ENCODE results near the gene FRMPD1. TPM values are rescaled to one million over a fixed set of nuclear protein-coding genes. Genes with fewer than 3 reads are reported as not detected.

FRMPD1 gene
- total and polyA plus RNA-seq, 10 of the 15 experiments (the other 5 are each of a cell fraction or from before 2014, with no cell fraction given), result 0.01 to 0.08 (median 0.05) TPM; not detected in 6

DNA sequence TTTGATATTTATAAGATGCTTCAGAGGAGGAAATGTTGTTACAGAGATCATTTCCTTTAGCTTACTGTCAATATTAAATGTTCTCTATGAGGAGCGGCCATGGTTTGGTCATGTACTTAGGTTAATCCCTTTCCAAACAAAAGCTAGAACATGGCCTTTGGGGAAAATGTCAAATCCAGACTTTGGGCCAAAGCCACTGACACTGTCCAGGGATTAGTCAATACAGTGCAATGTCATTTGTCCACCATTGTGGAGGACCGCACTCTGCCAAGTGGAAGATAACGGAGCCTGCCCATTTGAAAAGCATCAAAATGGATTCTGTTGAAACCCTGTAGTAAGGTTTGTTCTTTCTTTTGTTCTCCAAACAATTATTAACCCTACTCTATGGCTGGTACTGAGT lies 50.1 kb downstream of the FRMPD1 start:
- Histone ChIP-seq H3K27me3 (replicated peaks in 1 of 2; ENCODE audit: control insufficient read depth in 2 of 2, insufficient read depth in 2 of 2, low read length in 1 of 2) (no peaks in the 10 kb centered on the region; a peak in 2 of 4 replicates), H3K9me3 (replicated peaks; ENCODE audit: control insufficient read depth, insufficient read depth, low read length) (no peaks in the 10 kb centered on the region), H3K4me3 (no peak overlapping the region), H3K4me2 (ENCODE audit: control insufficient read depth, insufficient read depth) (no peak overlapping the region), H3K9ac (ENCODE audit: control insufficient read depth, insufficient read depth, low read length) (no peak overlapping the region), H3K36me3 (ENCODE audit: control insufficient read depth in 2 of 2, insufficient read depth in 2 of 2, low read length in 1 of 2) (no peaks in the 10 kb centered on the region), H3K79me2 (ENCODE audit: control insufficient read depth, insufficient read depth, low read length) (no peaks in the 10 kb centered on the region), H2AFZ (ENCODE audit: control insufficient read depth, low read depth, low read length) (no peak overlapping the region), H4K20me1 (ENCODE audit: control insufficient read depth, insufficient read depth) (no peaks in the 10 kb centered on the region), H3K4me1 (ENCODE audit: control insufficient read depth, insufficient read depth, low read length) (no peaks in the 10 kb centered on the region), H3K27ac (ENCODE audit: control insufficient read depth, insufficient read depth) (no peak overlapping the region)
- BruUV-seq (replicated peaks), result no TSS peak
- ChIA-PET POLR2A (no interaction called here), RAD21 (ENCODE audit: unreplicated experiment) (no interaction called here), CTCF (no interaction called here), SMC1A (ENCODE audit: uncharacterized antibody, unreplicated experiment) (interaction anchor here (0.9 to 1.0 kb wide), 2 partner anchors 15 to 563 kb away, joined by 3 read pairs; no protein-coding TSS in a partner anchor)
- in situ Hi-C loops (cut with MboI), result no loop called here
- 78% methylated on average over 3 of the region's 3 CpGs for WGBS (ENCODE audit: insufficient coverage, insufficient replicate concordance, low lambda C conversion rate, missing lambda C conversion rate)
- ATAC-seq (no peak), FAIRE-seq (no peak), DNase-seq (ENCODE audit: low read depth, low spot score) (no peak)
- intact Hi-C loops (cut with micrococcal nuclease; ENCODE audit: unreplicated experiment), result no loop called here
- TF ChIP-seq TBL1XR1 (IDR thresholded peaks at IDR 0.05; ENCODE audit: low read depth, low read length) (no peak), CBFB (IDR thresholded peaks at IDR 0.05; ENCODE audit: low read depth) (no peak), PBX3 (IDR thresholded peaks at IDR 0.05; ENCODE audit: insufficient replicate concordance, low read depth, low read length) (no peak), POLR2A (IDR thresholded peaks at IDR 0.05; ENCODE audit: low read depth, low read length) (no peak)

DNA sequence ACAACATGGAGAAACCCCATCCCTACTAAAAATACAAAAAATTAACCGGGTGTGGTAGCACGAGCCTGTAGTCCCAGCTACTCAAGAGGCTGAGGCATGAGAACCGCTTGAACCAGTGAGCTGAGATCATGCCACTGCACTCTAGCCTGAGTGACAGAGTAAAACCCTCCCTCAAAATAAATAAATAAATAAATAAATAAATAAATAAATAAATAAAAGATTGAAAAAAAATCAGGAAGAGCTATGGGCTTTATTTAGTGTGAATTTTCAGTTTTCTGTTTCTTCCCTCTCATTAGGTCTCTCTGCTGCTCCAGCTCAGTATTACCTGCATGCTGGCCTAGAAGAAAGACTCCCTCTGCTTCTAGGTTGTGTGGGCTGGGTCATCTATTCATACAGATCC lies 55.0 kb downstream of the FRMPD1 start:
- peaks cover 0 to 2% of the 10 kb centered on the region in 2 experiments; a peak in 2 of 4 replicates for H3K27me3 ChIP-seq (replicated peaks in 1 of 2; ENCODE audit: control insufficient read depth in 2 of 2, insufficient read depth in 2 of 2, low read length in 1 of 2)
- H3K4me3 ChIP-seq, result no peak overlapping the region
- no TSS peak for BruUV-seq (replicated peaks)
- intact Hi-C loops (cut with micrococcal nuclease; ENCODE audit: unreplicated experiment) (no loop called here), in situ Hi-C loops (cut with MboI) (no loop called here)
- CTCF ChIA-PET, result interaction anchor here (0.6 to 1.4 kb wide), 6 partner anchors 11 to 1224 kb away, joined by 3 to 4 read pairs (median 3); no protein-coding TSS in a partner anchor
- SMC1A ChIA-PET (ENCODE audit: uncharacterized antibody, unreplicated experiment), result interaction anchor here (0.9 kb wide), 1 partner anchor 72 kb away, joined by 4 read pairs; no protein-coding TSS in a partner anchor
- DNase-seq (ENCODE audit: low read depth, low spot score), result no peak
- H2AFZ ChIP-seq (ENCODE audit: control insufficient read depth, low read depth, low read length), result no peak overlapping the region
- no peak overlapping the region for H3K4me2 ChIP-seq (ENCODE audit: control insufficient read depth, insufficient read depth)
- H3K9ac ChIP-seq (ENCODE audit: control insufficient read depth, insufficient read depth, low read length), result no peak overlapping the region
- no peak for ATAC-seq
- FAIRE-seq, result no peak
- no peaks in the 10 kb centered on the region for H4K20me1 ChIP-seq (ENCODE audit: control insufficient read depth, insufficient read depth)
- no peak overlapping the region for H3K27ac ChIP-seq (ENCODE audit: control insufficient read depth, insufficient read depth)
- POLR2A ChIA-PET, result no interaction called here
- H3K36me3 ChIP-seq (ENCODE audit: control insufficient read depth in 2 of 2, insufficient read depth in 2 of 2, low read length in 1 of 2), result no peaks in the 10 kb centered on the region
- no peaks in the 10 kb centered on the region for H3K79me2 ChIP-seq (ENCODE audit: control insufficient read depth, insufficient read depth, low read length)
- RAD21 ChIA-PET (ENCODE audit: unreplicated experiment), result no interaction called here
- no peaks in the 10 kb centered on the region for H3K9me3 ChIP-seq (replicated peaks; ENCODE audit: control insufficient read depth, insufficient read depth, low read length)
- WGBS (ENCODE audit: insufficient coverage, insufficient replicate concordance, low lambda C conversion rate, missing lambda C conversion rate), result 18% methylated on average over 3 of the region's 3 CpGs
- no peaks in the 10 kb centered on the region for H3K4me1 ChIP-seq (ENCODE audit: control insufficient read depth, insufficient read depth, low read length)
- TF ChIP-seq MTA2 (IDR thresholded peaks at IDR 0.05; ENCODE audit: low read depth) (no peak), REST (IDR thresholded peaks at IDR 0.05; ENCODE audit: low read depth, low read length) (no peak), MAX (IDR thresholded peaks at IDR 0.05; ENCODE audit: low read depth, low read length) (no peak)
- TF ChIP-seq, protein P1, sequence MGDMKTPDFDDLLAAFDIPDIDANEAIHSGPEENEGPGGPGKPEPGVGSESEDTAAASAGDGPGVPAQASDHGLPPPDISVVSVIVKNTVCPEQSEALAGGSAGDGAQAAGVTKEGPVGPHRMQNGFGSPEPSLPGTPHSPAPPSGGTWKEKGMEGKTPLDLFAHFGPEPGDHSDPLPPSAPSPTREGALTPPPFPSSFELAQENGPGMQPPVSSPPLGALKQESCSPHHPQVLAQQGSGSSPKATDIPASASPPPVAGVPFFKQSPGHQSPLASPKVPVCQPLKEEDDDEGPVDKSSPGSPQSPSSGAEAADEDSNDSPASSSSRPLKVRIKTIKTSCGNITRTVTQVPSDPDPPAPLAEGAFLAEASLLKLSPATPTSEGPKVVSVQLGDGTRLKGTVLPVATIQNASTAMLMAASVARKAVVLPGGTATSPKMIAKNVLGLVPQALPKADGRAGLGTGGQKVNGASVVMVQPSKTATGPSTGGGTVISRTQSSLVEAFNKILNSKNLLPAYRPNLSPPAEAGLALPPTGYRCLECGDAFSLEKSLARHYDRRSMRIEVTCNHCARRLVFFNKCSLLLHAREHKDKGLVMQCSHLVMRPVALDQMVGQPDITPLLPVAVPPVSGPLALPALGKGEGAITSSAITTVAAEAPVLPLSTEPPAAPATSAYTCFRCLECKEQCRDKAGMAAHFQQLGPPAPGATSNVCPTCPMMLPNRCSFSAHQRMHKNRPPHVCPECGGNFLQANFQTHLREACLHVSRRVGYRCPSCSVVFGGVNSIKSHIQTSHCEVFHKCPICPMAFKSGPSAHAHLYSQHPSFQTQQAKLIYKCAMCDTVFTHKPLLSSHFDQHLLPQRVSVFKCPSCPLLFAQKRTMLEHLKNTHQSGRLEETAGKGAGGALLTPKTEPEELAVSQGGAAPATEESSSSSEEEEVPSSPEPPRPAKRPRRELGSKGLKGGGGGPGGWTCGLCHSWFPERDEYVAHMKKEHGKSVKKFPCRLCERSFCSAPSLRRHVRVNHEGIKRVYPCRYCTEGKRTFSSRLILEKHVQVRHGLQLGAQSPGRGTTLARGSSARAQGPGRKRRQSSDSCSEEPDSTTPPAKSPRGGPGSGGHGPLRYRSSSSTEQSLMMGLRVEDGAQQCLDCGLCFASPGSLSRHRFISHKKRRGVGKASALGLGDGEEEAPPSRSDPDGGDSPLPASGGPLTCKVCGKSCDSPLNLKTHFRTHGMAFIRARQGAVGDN (IDR thresholded peaks at IDR 0.05), result no peak

Measured in GM12878 (cell line).